Heart left ventricle (tissue), 13 donors: ENCODE results near the gene VMP1.

Experiments used
- POLR2A ChIP-seq, 2 donors: fragments of 450-650 bp; IDR thresholded peaks; one replicate each; pipeline ENCODE4 v1.6.1; 2017; ENCODE audit warnings: antibody characterized with exemption in 2 of 2, mild to moderate bottlenecking in 2 of 2, moderate library complexity in 2 of 2
- TF ChIP-seq, protein P1 (sequence below), 12 donors: fragments of 200-600 bp; sonication (generic) in 4 of 12; IDR thresholded peaks; one replicate each; pipeline versions ENCODE4 v1.5.0 to v1.8.0; 2018 to 2022; ENCODE audit warnings: antibody characterized with exemption in 12 of 12, mild to moderate bottlenecking in 5 of 12
- donor health status: ischemic (EF 13 %, LVEDD 7.1; RV severe dilation, severe dysfunction).
- donor health status: DM: no; HTN: yes; CAD: no.
- donor health status: DM: no; HTN: no; CAD: no.
- donor health status: ischemic (EF 25% LVEDD 6.9; RV normal size, moderate dysfunction).
- donor health status: ischemic (EF 25% LVEDD 5.7; RV mildly dilated, moderate dysfunction).
- donor health status: ischemic (EF 35%, LVEDD 5.7; RV mildly dilated, moderate dysfunction).
- donor health status: nonischemic (EF 11% LVEDD 7.7; RV severe dilation, severe dysfunction).
- donor health status: DM: yes; HTN: yes; CAD: no.
- donor health status: PGD.
- donor health status: ischemic (EF 29% LVEDD 5.4; RV normal size, mild dysfunction).
- donor health status: nonischemic (EF 23%, LVEDD 6.1; RV moderate dilation, normal function).

GRCh38 chr17:59870482-59870881, 163.0 kb downstream of the VMP1 start:
- TF ChIP-seq, protein P1, sequence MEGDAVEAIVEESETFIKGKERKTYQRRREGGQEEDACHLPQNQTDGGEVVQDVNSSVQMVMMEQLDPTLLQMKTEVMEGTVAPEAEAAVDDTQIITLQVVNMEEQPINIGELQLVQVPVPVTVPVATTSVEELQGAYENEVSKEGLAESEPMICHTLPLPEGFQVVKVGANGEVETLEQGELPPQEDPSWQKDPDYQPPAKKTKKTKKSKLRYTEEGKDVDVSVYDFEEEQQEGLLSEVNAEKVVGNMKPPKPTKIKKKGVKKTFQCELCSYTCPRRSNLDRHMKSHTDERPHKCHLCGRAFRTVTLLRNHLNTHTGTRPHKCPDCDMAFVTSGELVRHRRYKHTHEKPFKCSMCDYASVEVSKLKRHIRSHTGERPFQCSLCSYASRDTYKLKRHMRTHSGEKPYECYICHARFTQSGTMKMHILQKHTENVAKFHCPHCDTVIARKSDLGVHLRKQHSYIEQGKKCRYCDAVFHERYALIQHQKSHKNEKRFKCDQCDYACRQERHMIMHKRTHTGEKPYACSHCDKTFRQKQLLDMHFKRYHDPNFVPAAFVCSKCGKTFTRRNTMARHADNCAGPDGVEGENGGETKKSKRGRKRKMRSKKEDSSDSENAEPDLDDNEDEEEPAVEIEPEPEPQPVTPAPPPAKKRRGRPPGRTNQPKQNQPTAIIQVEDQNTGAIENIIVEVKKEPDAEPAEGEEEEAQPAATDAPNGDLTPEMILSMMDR (IDR thresholded peaks at IDR 0.05), result no peak
- TF ChIP-seq POLR2A (IDR thresholded peaks at IDR 0.05), result no peak
